Endothelial cell of umbilical vein (primary cell): ENCODE measurements around the gene MACROH2A1. TPM values are rescaled to one million over a fixed set of nuclear protein-coding genes. Genes with fewer than 3 reads are reported as not detected.

ENCODE experiments used
- BruUV-seq: library from RNA; stranded (reverse); fragments of 400-500 nt; replicated peaks from 2 replicates; lab custom pipeline; 2021; lab: Mats Ljungman, UMichigan
- CTCF ChIA-PET: fragments of 300-600, 350-600 bp; sonication (Branson Sonifier 250); formaldehyde crosslinking; loops from one replicate; lab custom pipeline; 2021; ENCODE audit warnings: antibody characterized with exemption, inconsistent platforms; lab: Charles Lee
- POLR2A ChIA-PET: fragments of 300-600, 350-600 bp; sonication (Branson Sonifier 250); formaldehyde crosslinking; loops from one replicate; lab custom pipeline; 2021; ENCODE audit warnings: antibody characterized with exemption, inconsistent platforms; lab: Charles Lee
- DNase-seq: peaks from one replicate; pipeline ENCODE4 v3.0.0-alpha.2; 2011; ENCODE audit warnings: low read depth, low spot score
- FAIRE-seq: peaks from 2 replicates; lab custom pipeline; 2011; peaks lifted over from hg19 to GRCh38; lab: Jason Lieb, UNC
- H2AFZ ChIP-seq: 2 replicates; pipeline ENCODE4 v1.6.0; 2012; ENCODE audit warnings: low read depth, low read length, control low read depth, inconsistent platforms
- H3K27ac ChIP-seq: 2 replicates; pipeline ENCODE4 v1.5.1; 2011; ENCODE audit warnings: low read depth, mild to moderate bottlenecking, control low read depth, low read length, moderate library complexity; ENCODE audit not compliant: insufficient read depth
- H3K27me3 ChIP-seq, 2 experiments: 2 replicates each; pipeline versions ENCODE4 v1.6.0 to v1.6.1; 2011; ENCODE audit warnings: low read length in 2 of 2, mixed read lengths in 1 of 2; ENCODE audit not compliant: control insufficient read depth in 2 of 2, insufficient read depth in 2 of 2
- H3K36me3 ChIP-seq, 2 experiments: 2 replicates in 1 of 2; 3 replicates in 1 of 2; pipeline ENCODE4 v1.5.1; 2011; ENCODE audit warnings: low read length in 2 of 2, mild to moderate bottlenecking in 1 of 2, moderate library complexity in 1 of 2; ENCODE audit not compliant: control insufficient read depth in 2 of 2, insufficient read depth in 2 of 2; ENCODE audit errors: extremely low read depth in 1 of 2
- H3K4me1 ChIP-seq: 3 replicates; pipeline ENCODE4 v1.5.1; 2011; ENCODE audit warnings: mild to moderate bottlenecking, low read length; ENCODE audit not compliant: control insufficient read depth, insufficient read depth; ENCODE audit errors: extremely low read depth
- H3K4me2 ChIP-seq: 2 replicates; pipeline ENCODE4 v1.6.1; 2011; ENCODE audit warnings: low read length, control low read depth, mixed read lengths; ENCODE audit not compliant: insufficient read depth
- H3K4me3 ChIP-seq, 3 experiments: fragments of 200-600 bp in 1 of 3; sonication (generic), shearing (Covaris generic) in 1 of 3; replicated peaks in 1 of 3; 2 replicates each; pipeline ENCODE4 v1.5.1; 2011 to 2016; ENCODE audit warnings: control low read depth in 3 of 3, low read length in 3 of 3, mild to moderate bottlenecking in 2 of 3, inconsistent platforms in 1 of 3, low read depth in 1 of 3, moderate library complexity in 1 of 3; ENCODE audit not compliant: insufficient read depth in 1 of 3
- H3K79me2 ChIP-seq: 2 replicates; pipeline ENCODE4 v1.6.0; 2012; ENCODE audit warnings: low read length, inconsistent platforms; ENCODE audit not compliant: control insufficient read depth, insufficient read depth
- H3K9ac ChIP-seq: replicated peaks from 2 replicates; pipeline ENCODE3; 2011; ENCODE audit warnings: low read length, control low read depth; ENCODE audit not compliant: insufficient read depth; ENCODE audit errors: extremely low read depth
- H3K9me1 ChIP-seq: replicated peaks from 3 replicates; pipeline ENCODE4 v1.6.0; 2011; ENCODE audit warnings: mild to moderate bottlenecking, low read length; ENCODE audit not compliant: control insufficient read depth, insufficient read depth; ENCODE audit errors: extremely low read depth
- H3K9me3 ChIP-seq: replicated peaks from 2 replicates; pipeline ENCODE4 v1.5.1; 2012; ENCODE audit warnings: low read length, inconsistent platforms; ENCODE audit not compliant: control insufficient read depth, insufficient read depth
- H4K20me1 ChIP-seq: replicated peaks from 2 replicates; pipeline ENCODE3; 2011; ENCODE audit warnings: mild to moderate bottlenecking, low read length; ENCODE audit not compliant: control insufficient read depth, insufficient read depth; ENCODE audit errors: extremely low read depth
- CTCF ChIP-seq, 2 donors: IDR thresholded peaks; 1 replicate in 1 of 2; 2 replicates in 1 of 2; pipeline ENCODE4 v1.5.1; 2011; ENCODE audit warnings: low read length in 2 of 2, mild to moderate bottlenecking in 2 of 2, moderate library complexity in 2 of 2, control low read depth in 1 of 2, inconsistent platforms in 1 of 2, low read depth in 1 of 2; ENCODE audit not compliant: insufficient read depth in 1 of 2; ENCODE audit errors: extremely low read depth in 1 of 2
- MAX ChIP-seq: IDR thresholded peaks from 2 replicates; pipeline ENCODE4 v1.6.1; 2011; ENCODE audit not compliant: insufficient read depth, insufficient read length
- MYC ChIP-seq: IDR thresholded peaks from one replicate; pipeline ENCODE4 v1.6.1; 2011; ENCODE audit warnings: mild to moderate bottlenecking, low read depth, low read length
- POLR2A ChIP-seq: IDR thresholded peaks from 2 replicates; pipeline ENCODE4 v1.6.1; 2012; ENCODE audit warnings: low read depth, mild to moderate bottlenecking, control low read depth, low read length
- dilution Hi-C: fragments of 300-500 bp; cut with MboI; formaldehyde crosslinking; loops from one replicate; pipeline ENCODE4 v1.15.0; 2019; ENCODE audit warnings: low sequenced_read_pairs; ENCODE audit not compliant: extremely low pct_ligation_motif_present
- intact Hi-C: fragments of 100-400 bp; cut with micrococcal nuclease; formaldehyde crosslinking; loops from one replicate; pipeline ENCODE4 v1.10.0; 2022
- polyA plus RNA-seq, 4 experiments: library from polyadenylated mRNA; depleted of rRNA in 3 of 4; stranded (reverse) in 3 of 4; unstranded in 1 of 4; fragments of >200 nt; gene quantifications; 2 replicates each; pipeline versions ENCODE4 v1.2.1 to v1.2.3, GENCODE V29; 2011 to 2012; ENCODE audit warnings: missing spikeins in 1 of 4
- total RNA-seq: library from RNA; stranded (reverse); gene quantifications from 2 replicates; pipeline ENCODE4 v1.2.3, GENCODE V29; 2021

MACROH2A1 gene
- total and polyA plus RNA-seq, 2 donors (not counting 3 experiments of a cell fraction or from before 2014, with no cell fraction given), result 89.3 to 147 TPM

- Histone ChIP-seq H4K20me1 (no peaks in the 10 kb centered on the region), H3K27me3 (peaks cover 3% of the 10 kb centered on the region in 2 experiments), H3K4me3 (no peak overlapping the region), H3K79me2 (no peaks in the 10 kb centered on the region), H3K36me3 (no peaks in the 10 kb centered on the region), H3K4me2 (no peak overlapping the region), H3K9me1 (no peaks in the 10 kb centered on the region), H3K9ac (no peak overlapping the region), H2AFZ (no peak overlapping the region), H3K9me3 (no peaks in the 10 kb centered on the region), H3K4me1 (no peaks in the 10 kb centered on the region), H3K27ac (no peak overlapping the region)
- BruUV-seq, result no TSS peak
- FAIRE-seq (no peak), DNase-seq (no peak)
- ChIA-PET CTCF (interaction anchor here (1.0 kb wide), 1 partner anchor 109 kb away, joined by 3 read pairs; no protein-coding TSS in a partner anchor), POLR2A (no interaction called here)
- intact Hi-C loops, result no loop called here
- no peak for TF ChIP-seq MYC
- TF ChIP-seq POLR2A, result no peak
- no peak for TF ChIP-seq MAX
- dilution Hi-C loops, result no loop called here
These were observed 81.0 kb downstream of the MACROH2A1 start for GRCh38 chr5:135318037-135318436.

GRCh38 chr5:135317286-135317685 lies 81.7 kb downstream of the MACROH2A1 start:
- H3K4me2 ChIP-seq, result no peak overlapping the region
- FAIRE-seq (no peak), DNase-seq (no peak)
- H2AFZ ChIP-seq, result no peak overlapping the region
- no peaks in the 10 kb centered on the region for H3K79me2 ChIP-seq
- H3K4me3 ChIP-seq, result no peak overlapping the region
- no TSS peak for BruUV-seq
- peaks cover 3% of the 10 kb centered on the region in 2 experiments for H3K27me3 ChIP-seq
- H3K9me3 ChIP-seq, result no peaks in the 10 kb centered on the region
- no peaks in the 10 kb centered on the region for H3K9me1 ChIP-seq
- ChIA-PET POLR2A (no interaction called here), CTCF (no interaction called here)
- TF ChIP-seq CTCF (IDR thresholded peaks at IDR 0.05; ENCODE audit: extremely low read depth in 1 of 2, insufficient read depth in 1 of 2, low read depth in 1 of 2, low read length in 2 of 2), result no peak
- intact Hi-C loops (no loop called here), dilution Hi-C loops (no loop called here)
- no peak overlapping the region for H3K27ac ChIP-seq
- H3K4me1 ChIP-seq, result no peaks in the 10 kb centered on the region
- H4K20me1 ChIP-seq, result no peaks in the 10 kb centered on the region
- H3K9ac ChIP-seq, result no peak overlapping the region
- H3K36me3 ChIP-seq, result no peaks in the 10 kb centered on the region
